DND-41 (cell line): ENCODE results near the gene LYST.

Source experiments
- ATAC-seq: fragments of 200-7000 bp; cut with Tn5 transposase; 3 replicates; pipeline ENCODE4 v1.9.1; 2021; ENCODE audit warnings: low read depth; ENCODE audit not compliant: insufficient read depth
- DNase-seq: peaks from one replicate; pipeline ENCODE4 v3.0.0-alpha.2; 2020
- H2AFZ ChIP-seq: 2 replicates; pipeline ENCODE4 v1.6.0; 2012; ENCODE audit warnings: low read depth, low read length
- H3K27ac ChIP-seq: 2 replicates; pipeline ENCODE4 v1.5.1; 2012; ENCODE audit warnings: low read length, inconsistent platforms
- H3K27me3 ChIP-seq: fragments of 200-600 bp; sonication (generic); 2 replicates; pipeline ENCODE4 v1.6.0; 2012; ENCODE audit warnings: low read length, mild to moderate bottlenecking, inconsistent platforms; ENCODE audit not compliant: insufficient read depth, poor library complexity
- H3K36me3 ChIP-seq: 2 replicates; pipeline ENCODE4 v1.5.1; 2012; ENCODE audit warnings: low read length, inconsistent platforms; ENCODE audit not compliant: insufficient read depth
- H3K4me1 ChIP-seq: 2 replicates; pipeline ENCODE4 v1.5.1; 2012; ENCODE audit warnings: mild to moderate bottlenecking, low read length; ENCODE audit not compliant: insufficient read depth
- H3K4me2 ChIP-seq: 2 replicates; pipeline ENCODE4 v1.6.0; 2012; ENCODE audit warnings: mild to moderate bottlenecking, moderate library complexity, low read length, inconsistent platforms; ENCODE audit not compliant: insufficient read depth
- H3K4me3 ChIP-seq, 2 experiments: fragments of 200-600 bp in 1 of 2; shearing (Covaris generic) in 1 of 2; 2 replicates each; pipeline ENCODE4 v1.5.1; 2012 to 2016; ENCODE audit warnings: inconsistent platforms in 2 of 2, low read length in 2 of 2, mild to moderate bottlenecking in 2 of 2, low read depth in 1 of 2, moderate library complexity in 1 of 2
- H3K79me2 ChIP-seq: 2 replicates; pipeline ENCODE4 v1.6.0; 2012; ENCODE audit warnings: low read length, inconsistent platforms; ENCODE audit not compliant: insufficient read depth
- H3K9ac ChIP-seq: 2 replicates; pipeline ENCODE4 v1.6.0; 2012; ENCODE audit warnings: low read depth, mild to moderate bottlenecking, inconsistent platforms, low read length, moderate library complexity
- H3K9me3 ChIP-seq: 2 replicates; pipeline ENCODE4 v1.5.1; 2012; ENCODE audit warnings: low read length, moderate library complexity, mild to moderate bottlenecking, inconsistent platforms; ENCODE audit not compliant: insufficient read depth, severe bottlenecking
- H4K20me1 ChIP-seq: 2 replicates; pipeline ENCODE4 v1.6.0; 2012; ENCODE audit warnings: low read length; ENCODE audit not compliant: insufficient read depth
- CTCF ChIP-seq: IDR thresholded peaks from 2 replicates; pipeline ENCODE4 v1.5.1; 2012; ENCODE audit warnings: borderline replicate concordance, low read length, moderate library complexity, mild to moderate bottlenecking; ENCODE audit not compliant: poor library complexity, severe bottlenecking; ENCODE audit errors: extremely low read depth
- EZH2 ChIP-seq: IDR thresholded peaks from 3 replicates; pipeline ENCODE4 v1.6.1; 2012; ENCODE audit warnings: borderline replicate concordance, low read depth, mild to moderate bottlenecking, moderate library complexity, low read length, inconsistent platforms; ENCODE audit not compliant: severe bottlenecking

The LYST gene

GRCh38 chr1:235724730-235725129 lies 142.0 kb downstream of the LYST start:
- H3K79me2 ChIP-seq, result no peaks in the 10 kb centered on the region
- H3K36me3 ChIP-seq, result no peaks in the 10 kb centered on the region
- no peak for ATAC-seq
- no peaks in the 10 kb centered on the region for H3K4me1 ChIP-seq
- H3K9ac ChIP-seq, result no peak overlapping the region
- H3K27ac ChIP-seq, result no peak overlapping the region
- no peak overlapping the region for H3K4me3 ChIP-seq
- no peaks in the 10 kb centered on the region for H3K9me3 ChIP-seq
- no peak for DNase-seq
- no peak overlapping the region for H2AFZ ChIP-seq
- no peaks in the 10 kb centered on the region for H3K27me3 ChIP-seq
- TF ChIP-seq EZH2, result no peak
- no peak for TF ChIP-seq CTCF
- H3K4me2 ChIP-seq, result no peak overlapping the region
- no peaks in the 10 kb centered on the region for H4K20me1 ChIP-seq

GRCh38 chr1:235722858-235723257 lies 143.8 kb downstream of the LYST start:
- Histone ChIP-seq H4K20me1 (no peaks in the 10 kb centered on the region), H3K36me3 (no peaks in the 10 kb centered on the region), H3K4me3 (no peak overlapping the region), H3K27ac (no peak overlapping the region), H3K9ac (no peak overlapping the region), H3K4me1 (no peaks in the 10 kb centered on the region), H3K4me2 (no peak overlapping the region), H3K79me2 (no peaks in the 10 kb centered on the region), H3K9me3 (no peaks in the 10 kb centered on the region), H2AFZ (no peak overlapping the region), H3K27me3 (no peaks in the 10 kb centered on the region)
- ATAC-seq, result no peak
- no peak for DNase-seq
- TF ChIP-seq CTCF (no peak), EZH2 (no peak)

GRCh38 chr1:235721982-235722381 lies 144.7 kb downstream of the LYST start:
- no peak overlapping the region for H3K9ac ChIP-seq
- H3K27me3 ChIP-seq, result no peaks in the 10 kb centered on the region
- TF ChIP-seq CTCF (no peak), EZH2 (no peak)
- H3K27ac ChIP-seq, result no peak overlapping the region
- H3K4me1 ChIP-seq, result no peaks in the 10 kb centered on the region
- H3K36me3 ChIP-seq, result no peaks in the 10 kb centered on the region
- H3K9me3 ChIP-seq, result no peaks in the 10 kb centered on the region
- no peaks in the 10 kb centered on the region for H3K79me2 ChIP-seq
- ATAC-seq, result no peak
- no peak overlapping the region for H3K4me2 ChIP-seq
- no peak overlapping the region for H3K4me3 ChIP-seq
- no peak overlapping the region for H2AFZ ChIP-seq
- no peak for DNase-seq
- H4K20me1 ChIP-seq, result no peaks in the 10 kb centered on the region

GRCh38 chr1:235720544-235720943 lies 146.2 kb downstream of the LYST start:
- no peaks in the 10 kb centered on the region for H3K36me3 ChIP-seq
- no peaks in the 10 kb centered on the region for H3K79me2 ChIP-seq
- H3K4me2 ChIP-seq, result no peak overlapping the region
- H4K20me1 ChIP-seq, result no peaks in the 10 kb centered on the region
- DNase-seq, result no peak
- H3K27me3 ChIP-seq, result no peaks in the 10 kb centered on the region
- no peak overlapping the region for H2AFZ ChIP-seq
- H3K4me3 ChIP-seq, result no peak overlapping the region
- no peaks in the 10 kb centered on the region for H3K4me1 ChIP-seq
- H3K9ac ChIP-seq, result no peak overlapping the region
- no peak for TF ChIP-seq EZH2
- TF ChIP-seq CTCF, result no peak
- no peak overlapping the region for H3K27ac ChIP-seq
- no peak for ATAC-seq
- no peaks in the 10 kb centered on the region for H3K9me3 ChIP-seq
